Gastroesophageal sphincter (tissue), 4 donors: ENCODE data around the gene HYAL2. TPM values are rescaled to one million over a fixed set of nuclear protein-coding genes. Genes with fewer than 3 reads are reported as not detected.
A peak's percentile ranks its signal among the peaks of the same experiment; 100 is the strongest.

Experiments used
- ATAC-seq: fragments of 150-250 bp; one replicate; pipeline ENCODE4 v1.9.1; 2016; ENCODE audit warnings: mild to moderate bottlenecking, moderate library complexity
- H3K27ac ChIP-seq, 4 donors: fragments of 200-600 bp; sonication (generic) in 3 of 4; 1 replicate in 3 of 4; 2 replicates in 1 of 4; pipeline ENCODE4 v1.5.1; 2016 to 2019
- H3K27me3 ChIP-seq: fragments of 200-600 bp; sonication (generic); one replicate; pipeline ENCODE4 v1.5.1; 2019
- H3K36me3 ChIP-seq, 2 donors: fragments of 200-600 bp; sonication (generic); one replicate each; pipeline ENCODE4 v1.5.1; 2019; ENCODE audit warnings: control low read depth in 1 of 2
- H3K4me1 ChIP-seq, 3 donors: fragments of 200-600 bp; sonication (generic); 1 replicate in 2 of 3; 2 replicates in 1 of 3; pipeline ENCODE4 v1.5.1; 2016 to 2019; ENCODE audit warnings: control low read depth in 2 of 3
- H3K4me3 ChIP-seq, 2 donors: fragments of 200-600 bp; sonication (generic); one replicate each; pipeline ENCODE4 v1.5.1; 2019; ENCODE audit warnings: mild to moderate bottlenecking in 1 of 2, moderate library complexity in 1 of 2
- H3K9me3 ChIP-seq, 3 donors: fragments of 200-600 bp; sonication (generic); one replicate each; pipeline ENCODE4 v1.5.1; 2017 to 2019; ENCODE audit warnings: control low read depth in 2 of 3
- CTCF ChIP-seq, 4 experiments: fragments of 200-600 bp in 2 of 4; fragments of 450-650 bp in 2 of 4; sonication (generic) in 1 of 4; IDR thresholded peaks; one replicate each; pipeline ENCODE4 v1.5.1; 2017 to 2019; ENCODE audit warnings: antibody characterized with exemption in 4 of 4, mild to moderate bottlenecking in 2 of 4, moderate library complexity in 2 of 4
- EP300 ChIP-seq: sonication (generic); formaldehyde crosslinking; IDR thresholded peaks from one replicate; pipeline ENCODE4 v1.6.1; 2017; ENCODE audit warnings: antibody characterized with exemption, mild to moderate bottlenecking
- POLR2A ChIP-seq, 2 donors: fragments of 450-650 bp; IDR thresholded peaks; one replicate each; pipeline ENCODE4 v1.6.1; 2017; ENCODE audit warnings: antibody characterized with exemption in 2 of 2, mild to moderate bottlenecking in 2 of 2, moderate library complexity in 1 of 2
- POLR2AphosphoS5 ChIP-seq: sonication (generic); formaldehyde crosslinking; IDR thresholded peaks from one replicate; pipeline ENCODE4 v1.6.1; 2017; ENCODE audit warnings: antibody characterized with exemption
- WGBS, 2 donors: methylation state at CpG; one replicate each; pipeline ENCODE4 v1.1.5; 2018; ENCODE audit warnings: low coverage in 1 of 2; 5-methylcytosine and 5-hydroxymethylcytosine counted together
- total RNA-seq, 4 donors: library from RNA; depleted of rRNA; stranded (reverse); fragments of >200 nt; gene quantifications; one replicate each; pipeline ENCODE4 v1.1.0, GENCODE V29; 2016

The HYAL2 gene
- total RNA-seq, 4 donors from 2014 or later, result 37.2 to 87.0 (median 74.8) TPM

DNA sequence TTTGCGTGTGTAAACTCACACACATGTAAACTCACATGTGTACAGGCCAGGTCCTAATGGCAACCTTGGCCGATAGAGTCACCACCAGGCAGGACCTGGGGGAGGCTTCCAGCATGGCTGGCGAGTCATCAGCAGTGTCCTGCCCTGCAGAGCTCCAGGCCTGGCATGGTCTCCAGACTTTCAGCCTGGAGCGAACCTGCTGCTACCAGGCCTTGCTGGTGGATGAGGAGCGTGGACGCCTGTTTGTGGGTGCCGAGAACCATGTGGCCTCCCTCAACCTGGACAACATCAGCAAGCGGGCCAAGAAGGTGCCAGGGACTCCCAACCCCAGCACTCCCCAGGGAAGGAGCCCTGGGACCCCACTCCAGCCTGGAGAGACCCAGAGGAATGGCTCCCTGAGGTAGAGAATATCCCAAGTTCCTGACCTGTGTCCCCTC is 52.5 kb downstream of the HYAL2 start:
- H3K27me3 ChIP-seq, result peaks cover 12% of the 10 kb centered on the region
- ATAC-seq, result no peak
- H3K36me3 ChIP-seq, result peaks cover 0 to 6% of the 10 kb centered on the region in 2 donors
- TF ChIP-seq CTCF (IDR thresholded peaks at IDR 0.05) (no peak), EP300 (no peak), POLR2AphosphoS5 (no peak), POLR2A (IDR thresholded peaks at IDR 0.05) (no peak)
- peaks cover 0 to 97% (median 47%) of the 10 kb centered on the region in 3 donors for H3K4me1 ChIP-seq
- peak overlapping the region in 1 of 2 donors; percentile 68 for H3K4me3 ChIP-seq
- no peaks in the 10 kb centered on the region for H3K9me3 ChIP-seq
- no CpG with 5 or more reads among the region's 8 CpGs for WGBS, 2 donors
- peak overlapping the region in 3 of 4 donors; percentile 95 to 100 (median 98) for H3K27ac ChIP-seq

- peak overlapping the region; percentile 16 to 100 (median 96) for H3K27ac ChIP-seq
- H3K4me1 ChIP-seq, result peaks cover 0 to 97% (median 48%) of the 10 kb centered on the region in 3 donors
- no CpG with 5 or more reads among the region's 4 CpGs for WGBS, 2 donors
- H3K27me3 ChIP-seq, result peaks cover 6% of the 10 kb centered on the region
- TF ChIP-seq CTCF (IDR thresholded peaks at IDR 0.05), result no peak
- no peak for TF ChIP-seq EP300
- TF ChIP-seq POLR2AphosphoS5, result no peak
- peak overlapping the region; percentile 7 to 68 for H3K4me3 ChIP-seq
- ATAC-seq, result no peak
- H3K9me3 ChIP-seq, result no peaks in the 10 kb centered on the region
- peaks cover 0 to under 1% of the 10 kb centered on the region in 2 donors for H3K36me3 ChIP-seq
Observed at GRCh38 chr3:50269460-50269859, 53.1 kb downstream of the HYAL2 start.

GRCh38 chr3:50268703-50269451 is 53.7 kb downstream of the HYAL2 start, which contains the start of gene SEMA3B:
Gene SEMA3B, plus strand, starts transcription at chr3:50269147. Its CDS starts 94 bp downstream, at chr3:50269241.
- WGBS, 2 donors, result 47% methylated on average over 7 of the region's 21 CpGs; no CpG with 5 or more reads in 1 of the 2 donors
- peaks cover 0 to 97% (median 48%) of the 10 kb centered on the region in 3 donors for H3K4me1 ChIP-seq
- TF ChIP-seq POLR2AphosphoS5 (peak; percentile 88), EP300 (no peak)
- ATAC-seq, result peak; percentile 15
- peak within 1 kb of the TSS; percentile 7 to 68 for H3K4me3 ChIP-seq
- H3K36me3 ChIP-seq, result no peaks in the 10 kb centered on the region
- H3K27ac ChIP-seq, result peak within 1 kb of the TSS; percentile 95 to 100 (median 98)
- H3K9me3 ChIP-seq, result no peaks in the 10 kb centered on the region
- H3K27me3 ChIP-seq, result peaks cover 5% of the 10 kb centered on the region

GRCh38 chr3:50268276-50268675 is 54.3 kb downstream of the HYAL2 start:
- WGBS, 2 donors, result 20 to 40% methylated on average over 2 to 3 of the region's 3 CpGs
- no peaks in the 10 kb centered on the region for H3K36me3 ChIP-seq
- peak overlapping the region in 3 of 4 donors; percentile 95 to 100 (median 98) for H3K27ac ChIP-seq
- peak overlapping the region in 1 of 2 donors; percentile 68 for H3K4me3 ChIP-seq
- TF ChIP-seq EP300, result no peak
- TF ChIP-seq CTCF (IDR thresholded peaks at IDR 0.05), result no peak
- no peak for TF ChIP-seq POLR2AphosphoS5
- no peak for TF ChIP-seq POLR2A (IDR thresholded peaks at IDR 0.05)
- H3K27me3 ChIP-seq, result no peaks in the 10 kb centered on the region
- H3K9me3 ChIP-seq, result no peaks in the 10 kb centered on the region
- peaks cover 0 to 97% (median 44%) of the 10 kb centered on the region in 3 donors for H3K4me1 ChIP-seq
- no peak for ATAC-seq

Other genes starting within 250 kb of the HYAL2 start
- 100 to 1,000 TPM in 3 of 4 donors, 10 to 100 TPM in 1; 85.7 to 228 (median 136) TPM for gene RBM5, start 233.8 kb downstream of the HYAL2 start, total RNA-seq
- gene SEMA3F, start 167.4 kb downstream of the HYAL2 start, total RNA-seq, result 10 to 100 TPM in 3 of 4 donors, 1 to 10 TPM in 1; 6.7 to 33.5 (median 16.3) TPM
- gene GNAT1, start 131.1 kb downstream of the HYAL2 start, total RNA-seq, result not detected
- gene SLC38A3, start 117.5 kb downstream of the HYAL2 start, total RNA-seq, result under 1 TPM in 2 of 4 donors, not detected in 2; 0.35 TPM
- gene GNAI2, start 86.5 kb downstream of the HYAL2 start, total RNA-seq, result 100 to 1,000 TPM; 172 to 262 (median 222) TPM
- 10 to 100 TPM; 29.1 to 54.9 (median 44.2) TPM for gene SEMA3B, start 53.6 kb downstream of the HYAL2 start, total RNA-seq
- gene LSMEM2, start 43.7 kb downstream of the HYAL2 start, total RNA-seq, result not detected
- 10 to 100 TPM; 37.3 to 85.4 (median 64.9) TPM for gene IFRD2, start 30.3 kb downstream of the HYAL2 start, total RNA-seq
- 1 to 10 TPM; 2.4 to 8.8 (median 4.0) TPM for gene HYAL3, start 23.3 kb downstream of the HYAL2 start, total RNA-seq
- gene NAA80, start 23.3 kb downstream of the HYAL2 start, total RNA-seq, result 10 to 100 TPM in 1 of 4 donors, 1 to 10 TPM in 3; 4.2 to 12.3 (median 7.9) TPM
- 10 to 100 TPM in 2 of 4 donors, 1 to 10 TPM in 2; 4.8 to 12.3 (median 7.9) TPM for gene HYAL1, start 19.2 kb downstream of the HYAL2 start, total RNA-seq
- gene TUSC2, start 5.5 kb upstream of the HYAL2 start, total RNA-seq, result 10 to 100 TPM; 23.8 to 36.2 (median 31.3) TPM
- gene RASSF1, start 18.1 kb upstream of the HYAL2 start, total RNA-seq, result 10 to 100 TPM; 24.5 to 40.3 (median 26.9) TPM
- gene ZMYND10, start 23.0 kb upstream of the HYAL2 start, total RNA-seq, result under 1 TPM in 1 of 4 donors, not detected in 3; 0.54 TPM
- gene NPRL2, start 28.0 kb upstream of the HYAL2 start, total RNA-seq, result 10 to 100 TPM; 14.0 to 26.6 (median 19.5) TPM
- gene CYB561D2, start 28.1 kb upstream of the HYAL2 start, total RNA-seq, result 10 to 100 TPM in 1 of 4 donors, 1 to 10 TPM in 3; 4.7 to 10.9 (median 9.0) TPM
- gene TMEM115, start 36.8 kb upstream of the HYAL2 start, total RNA-seq, result 10 to 100 TPM; 41.1 to 66.2 (median 55.7) TPM
- 1 to 10 TPM in 1 of 4 donors, under 1 TPM in 3; 0.31 to 1.7 (median 0.66) TPM for gene CACNA2D2, start 180.9 kb upstream of the HYAL2 start, total RNA-seq
- 10 to 100 TPM in 3 of 4 donors, 1 to 10 TPM in 1; 9.7 to 42.8 (median 25.3) TPM for gene C3orf18, start 245.0 kb upstream of the HYAL2 start, total RNA-seq
- 10 to 100 TPM in 3 of 4 donors, 1 to 10 TPM in 1; 6.4 to 11.7 (median 11.4) TPM for gene HEMK1, start 246.8 kb upstream of the HYAL2 start, total RNA-seq